GM10266 (cell line): Measurements from ENCODE around the gene MEI4.

Experiments
- DNase-seq: peaks from one replicate; pipeline ENCODE4 v3.0.0; 2012; ENCODE audit errors: extremely low spot score
- CTCF ChIP-seq: IDR thresholded peaks from 2 replicates; pipeline ENCODE4 v1.5.1; 2012; ENCODE audit warnings: mild to moderate bottlenecking, low read depth; ENCODE audit not compliant: control insufficient read depth, insufficient read depth; ENCODE audit errors: missing control alignments

The MEI4 gene

GRCh38 chr6:77930382-77930781 lies 277.5 kb downstream of the MEI4 start:
- DNase-seq, result no peak
- no peak for TF ChIP-seq CTCF

- DNase-seq, result no peak
Measured at GRCh38 chr6:77930952-77931351, 278.1 kb downstream of the MEI4 start.

GRCh38 chr6:77962070-77962469 lies 309.2 kb downstream of the MEI4 start:
- TF ChIP-seq CTCF, result no peak

More at GRCh38 chr6:77930952-77931351, 278.1 kb downstream of the MEI4 start:
- TF ChIP-seq CTCF, result no peak

GRCh38 chr6:77965449-77965848 lies 312.6 kb downstream of the MEI4 start:
- no peak for DNase-seq
- no peak for TF ChIP-seq CTCF

More at GRCh38 chr6:77962070-77962469, 309.2 kb downstream of the MEI4 start:
- DNase-seq, result no peak

GRCh38 chr6:77972334-77972733 lies 319.5 kb downstream of the MEI4 start:
- DNase-seq, result no peak
- no peak for TF ChIP-seq CTCF
